Measurements from ENCODE around the gene F7.
"Not testable (repeated sequence)": the region's sequence is repeated elsewhere in the genome, so short reads cannot be mapped to it uniquely, and the experiment has no call there.

Gene F7

GRCh38 chr13:113103646-113104045 is 1.9 kb upstream of the F7 start:
- Histone ChIP-seq H3K4me3 (no peak overlapping the region), H3K27ac (no peak overlapping the region)
- no peak for DNase-seq (ENCODE audit: low spot score)
- TF ChIP-seq, protein P1, sequence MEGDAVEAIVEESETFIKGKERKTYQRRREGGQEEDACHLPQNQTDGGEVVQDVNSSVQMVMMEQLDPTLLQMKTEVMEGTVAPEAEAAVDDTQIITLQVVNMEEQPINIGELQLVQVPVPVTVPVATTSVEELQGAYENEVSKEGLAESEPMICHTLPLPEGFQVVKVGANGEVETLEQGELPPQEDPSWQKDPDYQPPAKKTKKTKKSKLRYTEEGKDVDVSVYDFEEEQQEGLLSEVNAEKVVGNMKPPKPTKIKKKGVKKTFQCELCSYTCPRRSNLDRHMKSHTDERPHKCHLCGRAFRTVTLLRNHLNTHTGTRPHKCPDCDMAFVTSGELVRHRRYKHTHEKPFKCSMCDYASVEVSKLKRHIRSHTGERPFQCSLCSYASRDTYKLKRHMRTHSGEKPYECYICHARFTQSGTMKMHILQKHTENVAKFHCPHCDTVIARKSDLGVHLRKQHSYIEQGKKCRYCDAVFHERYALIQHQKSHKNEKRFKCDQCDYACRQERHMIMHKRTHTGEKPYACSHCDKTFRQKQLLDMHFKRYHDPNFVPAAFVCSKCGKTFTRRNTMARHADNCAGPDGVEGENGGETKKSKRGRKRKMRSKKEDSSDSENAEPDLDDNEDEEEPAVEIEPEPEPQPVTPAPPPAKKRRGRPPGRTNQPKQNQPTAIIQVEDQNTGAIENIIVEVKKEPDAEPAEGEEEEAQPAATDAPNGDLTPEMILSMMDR (IDR thresholded peaks at IDR 0.05) = no peak

DNA sequence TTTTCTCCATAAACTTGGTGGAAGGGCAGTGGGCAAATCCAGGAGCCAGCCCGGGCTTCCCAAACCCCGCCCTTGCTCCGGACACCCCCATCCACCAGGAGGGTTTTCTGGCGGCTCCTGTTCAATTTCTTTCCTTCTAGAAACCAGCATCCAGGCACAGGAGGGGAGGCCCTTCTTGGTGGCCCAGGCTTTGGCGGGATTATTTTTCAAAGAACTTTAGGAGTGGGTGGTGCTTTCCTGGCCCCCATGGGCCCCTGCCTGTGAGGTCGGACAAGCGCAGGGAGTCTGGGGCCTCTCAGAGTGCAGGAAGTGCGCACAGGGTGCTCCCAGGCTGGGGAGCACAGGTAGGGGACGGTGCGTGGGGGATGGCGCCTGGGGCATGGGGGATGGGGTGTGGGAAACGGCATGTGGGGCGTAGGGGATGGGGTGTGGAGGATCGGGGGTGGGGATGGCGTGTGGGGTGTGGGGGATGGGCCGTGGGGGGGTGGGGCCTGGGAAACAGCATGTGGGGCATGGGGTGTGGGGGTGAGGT is 396 bp downstream of the F7 start:
- Histone ChIP-seq H3K4me3 (no peak overlapping the region), H3K27ac (no peak overlapping the region)
- TF ChIP-seq, protein P1 (IDR thresholded peaks at IDR 0.05) = no peak
- DNase-seq (ENCODE audit: low spot score) = no peak

GRCh38 chr13:113106711-113107351 is 1.2 kb downstream of the F7 start:
- Histone ChIP-seq H3K27ac (no peak overlapping the region), H3K4me3 (no peak overlapping the region)
- DNase-seq (ENCODE audit: low spot score) = no peak
- TF ChIP-seq, protein P1 (IDR thresholded peaks at IDR 0.05) = no peak

DNA sequence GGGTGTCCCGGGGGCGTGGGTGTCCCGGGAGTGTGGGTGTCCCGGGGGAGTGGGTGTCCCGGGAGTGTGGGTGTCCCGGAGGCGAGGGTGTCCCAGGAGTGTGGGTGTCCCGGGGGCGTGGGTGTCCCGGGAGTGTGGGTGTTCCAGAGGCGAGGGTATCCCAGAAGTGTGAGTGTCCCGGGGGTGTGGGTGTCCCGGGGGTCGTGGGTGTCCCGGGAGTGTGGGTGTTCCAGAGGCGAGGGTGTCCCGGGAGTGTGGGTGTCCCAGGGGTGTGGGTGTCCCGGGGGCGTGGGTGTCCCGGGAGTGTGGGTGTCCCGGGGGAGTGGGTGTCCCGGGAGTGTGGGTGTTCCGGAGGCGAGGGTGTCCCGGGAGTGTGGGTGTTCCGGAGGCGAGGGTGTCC is 2.9 kb downstream of the F7 start:
- not testable (repeated sequence) for DNase-seq (ENCODE audit: low spot score); H3K4me3 ChIP-seq; H3K27ac ChIP-seq

- no peak overlapping the region for H3K27ac ChIP-seq
- peak overlapping the region; percentile 69 for H3K4me3 ChIP-seq
- TF ChIP-seq, protein P1 (IDR thresholded peaks at IDR 0.05) = no peak
- no peak for DNase-seq (ENCODE audit: low spot score)
Observed at GRCh38 chr13:113109151-113110047, 3.8 kb downstream of the F7 start.

- peak overlapping the region; percentile 69 for H3K4me3 ChIP-seq
- no peak for DNase-seq (ENCODE audit: low spot score)
- TF ChIP-seq, protein P1 (IDR thresholded peaks at IDR 0.05) = no peak
- no peak overlapping the region for H3K27ac ChIP-seq
Observed at GRCh38 chr13:113110048-113110851, 4.7 kb downstream of the F7 start.

DNA sequence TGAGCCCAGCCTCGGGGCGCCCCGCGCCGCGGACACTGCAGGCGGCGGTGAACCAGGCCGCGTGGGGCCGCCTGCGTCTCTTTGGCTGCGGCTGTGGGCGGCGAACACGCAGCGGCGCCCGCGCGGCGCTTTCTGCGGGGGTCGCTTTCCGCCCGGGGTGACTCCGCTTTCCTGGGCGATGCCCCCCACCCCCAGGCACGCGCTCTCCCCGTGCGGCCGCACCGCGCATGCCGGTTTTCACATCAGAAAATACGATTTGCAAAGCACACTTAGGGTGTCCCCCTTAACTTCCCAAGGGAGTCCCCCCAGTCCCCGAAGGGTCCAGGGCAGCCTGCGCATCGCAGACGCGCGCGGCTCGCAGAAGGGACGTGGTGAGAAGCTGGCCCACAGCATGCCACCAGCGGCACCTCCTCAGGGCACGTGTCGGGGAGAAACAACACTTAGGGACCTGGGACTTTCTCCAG is 5.3 kb downstream of the F7 start:
- Histone ChIP-seq H3K4me3 (peak overlapping the region; percentile 69), H3K27ac (no peak overlapping the region)
- TF ChIP-seq, protein P1 (IDR thresholded peaks at IDR 0.05) = no peak

DNA sequence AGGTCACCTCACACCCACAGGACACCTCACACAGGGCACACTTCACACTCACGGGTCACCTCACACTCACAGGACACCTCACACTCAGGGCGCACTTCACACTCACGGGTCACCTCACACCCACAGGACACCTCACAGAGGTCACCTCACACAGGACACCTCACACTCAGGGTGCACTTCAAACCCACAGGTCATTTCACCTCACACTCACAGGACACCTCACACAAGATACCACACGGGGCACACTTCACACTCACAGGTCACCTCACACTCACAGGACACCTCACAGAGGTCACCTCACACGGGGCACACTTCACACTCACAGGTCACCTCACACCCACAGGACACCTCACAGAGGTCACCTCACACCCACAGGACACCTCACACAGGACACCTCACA is 6.2 kb downstream of the F7 start:
- DNase-seq (ENCODE audit: low spot score); H3K27ac ChIP-seq; H3K4me3 ChIP-seq: not testable (repeated sequence)

More for the DNA sequence above, 5.3 kb downstream of the F7 start:
- DNase-seq (ENCODE audit: low spot score) = no peak

GRCh38 chr13:113112475-113112874 is 6.9 kb downstream of the F7 start:
- DNase-seq (ENCODE audit: low spot score); H3K27ac ChIP-seq; H3K4me3 ChIP-seq: not testable (repeated sequence)

Measured in coronary artery (tissue), 2 donors.